ENCODE results near the gene AK3. TPM values are rescaled to one million over a fixed set of nuclear protein-coding genes. Genes with fewer than 3 reads are reported as not detected.
A peak's percentile ranks its signal among the peaks of the same experiment; 100 is the strongest.

AK3 gene
- total RNA-seq, 1 donor from 2014 or later: 47.5 TPM

DNA sequence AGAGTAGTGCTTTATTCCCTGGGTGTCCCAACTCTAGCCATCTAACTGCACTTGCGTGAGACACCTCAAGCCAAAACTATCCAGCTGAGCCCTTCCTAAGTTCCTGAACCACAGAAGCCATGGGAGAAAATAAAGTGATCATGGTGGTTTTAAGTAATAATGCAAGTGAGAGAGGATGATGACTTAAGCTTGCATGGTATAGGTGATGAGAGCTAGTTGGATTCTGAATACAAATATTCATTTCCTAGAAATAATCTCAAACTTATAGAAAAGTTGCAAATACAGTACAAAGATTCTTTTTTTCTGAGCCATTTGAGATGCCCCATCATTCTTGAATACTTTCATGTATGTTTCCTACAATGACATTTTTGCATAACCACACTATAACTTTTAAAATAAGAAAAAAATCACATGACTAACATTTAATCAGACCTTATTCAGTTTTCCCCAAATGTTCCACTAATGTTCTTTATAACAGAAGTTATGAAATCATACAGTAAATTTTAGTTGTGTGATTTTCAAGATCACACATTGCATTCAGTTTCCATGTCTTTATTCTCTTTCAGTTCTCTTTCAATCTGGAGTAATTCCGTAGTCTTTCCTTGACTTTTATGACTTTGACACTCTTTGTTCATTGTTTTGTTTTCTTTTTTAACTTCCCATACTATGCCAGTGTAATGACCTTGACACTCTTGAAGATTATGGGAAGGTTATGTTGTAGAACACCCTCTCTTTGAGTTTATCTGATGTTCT lies 5.5 kb upstream of the AK3 start:
- DNase-seq (ENCODE audit: extremely low spot score, unreplicated experiment): no peak
- H3K27me3 Mint-ChIP-seq: peaks cover 2% of the 10 kb centered on the region
- peaks cover 5% of the 10 kb centered on the region for H3K9me3 Mint-ChIP-seq
- peaks cover 9% of the 10 kb centered on the region for H3K4me1 Mint-ChIP-seq (ENCODE audit: unreplicated experiment)
- no peaks in the 10 kb centered on the region for H3K36me3 Mint-ChIP-seq
- TF ChIP-seq CTCF (conservative IDR thresholded peaks at IDR 0.05): no peak
- H3K4me3 Mint-ChIP-seq: no peak overlapping the region
- H3K27ac Mint-ChIP-seq: no peak overlapping the region

DNA sequence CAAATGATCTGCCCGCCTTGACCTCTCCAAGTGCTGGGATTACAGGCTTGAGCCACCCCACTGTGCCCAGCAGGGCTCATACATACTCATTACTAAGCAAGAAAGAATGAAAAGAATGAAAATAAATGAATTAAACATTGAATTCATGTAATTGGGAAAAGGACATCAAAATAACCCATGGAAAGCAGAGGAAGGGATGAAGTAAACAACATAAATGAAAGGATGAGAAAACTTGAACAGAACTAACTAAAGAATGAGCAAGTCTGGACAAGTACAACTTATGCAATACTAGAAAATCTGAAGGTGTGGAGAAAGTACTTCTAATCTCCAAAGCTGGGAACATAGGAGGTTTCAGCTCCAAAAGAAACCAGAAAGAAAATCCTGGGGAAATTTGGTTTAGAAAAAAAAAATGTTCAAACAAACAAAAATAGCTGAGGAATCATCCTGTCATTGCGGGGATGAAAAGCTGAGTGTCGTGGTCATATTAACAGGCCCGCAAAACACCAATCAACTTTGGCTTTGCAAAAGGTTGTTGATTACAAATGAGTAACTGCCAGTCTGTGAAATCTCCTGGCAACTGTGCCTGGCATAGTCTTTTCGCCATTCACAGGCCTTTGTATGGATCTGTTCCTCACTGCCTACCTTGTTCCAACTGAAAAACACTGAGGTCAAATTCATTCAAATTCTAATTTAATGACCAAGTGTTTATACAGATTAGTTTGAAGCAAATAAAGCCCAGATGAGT lies 2.3 kb upstream of the AK3 start:
- Mint-ChIP-seq H3K9me3 (peaks cover 5% of the 10 kb centered on the region), H3K4me3 (peak overlapping the region; percentile 58)

DNA sequence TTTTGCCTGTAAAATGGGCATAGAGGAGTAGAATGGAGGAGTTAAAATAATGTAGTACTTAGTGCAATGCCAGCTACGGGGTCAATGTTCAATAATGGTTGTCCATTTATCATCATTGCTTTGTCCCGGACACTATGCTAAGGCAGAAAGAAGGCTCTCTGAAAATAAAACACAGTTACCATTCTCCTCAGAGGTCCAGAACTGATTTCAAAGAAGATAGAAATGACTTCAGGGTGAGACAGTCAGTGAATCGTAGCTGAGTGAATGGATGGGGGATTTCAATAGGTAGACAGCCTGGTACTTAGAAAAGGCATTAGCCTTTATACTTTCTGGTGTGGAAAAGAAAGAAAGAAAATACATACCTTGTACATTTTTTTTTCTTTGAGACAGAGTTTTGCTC lies 1.2 kb upstream of the AK3 start:
- Mint-ChIP-seq H3K9me3 (peaks cover 5% of the 10 kb centered on the region), H3K27ac (peak overlapping the region; percentile 86), H3K4me1 (ENCODE audit: unreplicated experiment) (peaks cover 14% of the 10 kb centered on the region), H3K27me3 (peaks cover 2% of the 10 kb centered on the region), H3K4me3 (peak overlapping the region; percentile 91), H3K36me3 (no peaks in the 10 kb centered on the region)
- no peak for TF ChIP-seq CTCF (conservative IDR thresholded peaks at IDR 0.05)
- DNase-seq (ENCODE audit: extremely low spot score, unreplicated experiment): no peak

More for the DNA sequence above, 2.3 kb upstream of the AK3 start:
- Mint-ChIP-seq H3K36me3 (no peaks in the 10 kb centered on the region), H3K27me3 (peaks cover 2% of the 10 kb centered on the region), H3K27ac (peak overlapping the region; percentile 14), H3K4me1 (ENCODE audit: unreplicated experiment) (peaks cover 14% of the 10 kb centered on the region)
- TF ChIP-seq CTCF (conservative IDR thresholded peaks at IDR 0.05): no peak
- no peak for DNase-seq (ENCODE audit: extremely low spot score, unreplicated experiment)

DNA sequence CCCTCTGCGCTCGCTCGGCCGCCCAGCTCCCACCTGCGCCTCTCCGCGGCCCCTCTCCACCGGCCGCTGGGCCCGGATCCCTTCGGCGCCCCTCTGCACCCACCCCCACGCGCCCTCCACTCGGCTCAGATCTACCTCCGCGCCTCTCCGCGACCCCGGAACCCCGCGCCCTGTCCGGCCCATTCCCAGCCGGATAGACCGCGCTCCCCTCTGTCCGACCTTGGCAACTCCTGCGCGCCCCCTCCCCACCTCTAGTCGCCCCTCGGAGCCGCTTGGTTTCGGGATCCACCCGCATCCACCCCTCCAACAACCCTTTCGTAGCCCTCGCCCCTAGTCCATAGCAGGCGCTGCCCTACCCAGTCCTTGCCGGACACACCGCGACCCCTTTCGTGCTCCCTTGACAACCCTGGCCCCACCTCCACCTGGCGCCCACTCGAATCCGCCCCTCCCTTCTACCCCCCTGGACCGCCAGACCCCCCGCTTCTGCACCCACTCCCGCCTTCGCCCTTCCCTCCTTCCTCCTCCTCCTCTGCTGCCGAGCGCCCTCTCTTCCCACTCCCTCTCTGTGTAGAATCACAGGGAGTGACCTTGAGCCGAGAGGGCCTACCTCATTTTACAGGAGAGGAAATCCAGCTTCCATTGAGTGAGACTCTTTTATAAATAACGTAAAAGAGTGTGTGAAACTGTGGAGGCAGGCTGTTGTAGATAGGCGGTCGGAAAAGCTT lies 525 bp upstream of the AK3 start:
- DNase-seq (ENCODE audit: extremely low spot score, unreplicated experiment): no peak
- Mint-ChIP-seq H3K27ac (peak overlapping the region; percentile 86), H3K4me3 (peak overlapping the region; percentile 91), H3K27me3 (peaks cover 2% of the 10 kb centered on the region), H3K36me3 (no peaks in the 10 kb centered on the region), H3K4me1 (ENCODE audit: unreplicated experiment) (peaks cover 14% of the 10 kb centered on the region), H3K9me3 (peaks cover 5% of the 10 kb centered on the region)
- TF ChIP-seq CTCF (conservative IDR thresholded peaks at IDR 0.05): no peak

DNA sequence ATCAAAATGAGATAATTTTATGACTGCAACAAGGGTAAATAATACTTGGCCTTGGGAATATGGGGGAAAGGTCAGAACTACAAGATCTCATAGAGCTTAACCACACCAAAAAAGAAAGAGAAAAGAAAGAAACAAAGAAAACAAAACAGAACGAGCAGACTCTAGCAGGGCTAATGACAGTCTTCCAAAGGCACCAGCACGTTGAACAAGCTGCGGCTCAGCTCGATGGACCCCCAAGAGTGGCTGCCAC lies 689 bp downstream of the AK3 start:
- Mint-ChIP-seq H3K36me3 (no peaks in the 10 kb centered on the region), H3K27me3 (peaks cover 2% of the 10 kb centered on the region), H3K4me1 (ENCODE audit: unreplicated experiment) (peaks cover 14% of the 10 kb centered on the region), H3K9me3 (peaks cover 5% of the 10 kb centered on the region), H3K4me3 (peak overlapping the region; percentile 91), H3K27ac (peak overlapping the region; percentile 93)
- no peak for TF ChIP-seq CTCF (conservative IDR thresholded peaks at IDR 0.05)
- DNase-seq (ENCODE audit: extremely low spot score, unreplicated experiment): no peak
